Activated CD4-positive, alpha-beta T cell treated with anti-CD3 and anti-CD28 coated beads, Interleukin-2, amount 50 U/mL, for 24 hours (primary cell): ENCODE results near the gene CWC25.
A peak's percentile ranks its signal among the peaks of the same experiment; 100 is the strongest.

Source experiments
- DNase-seq, 2 donors: peaks; one replicate each; pipeline ENCODE4 v3.0.0-alpha.2; 2020; ENCODE audit warnings: low read depth in 1 of 2, low spot score in 1 of 2

CWC25 gene

GRCh38 chr17:38853292-38854219 lies 28.4 kb upstream of the CWC25 start, which contains the start of gene RPL23:
TSS of gene RPL23 (minus strand) at chr17:38853721. CDS start at chr17:38853710, 11 bp downstream.
- peak; percentile 72 to 93 for DNase-seq

- no peak for DNase-seq
Measured at GRCh38 chr17:38852771-38853291, 27.7 kb upstream of the CWC25 start.

GRCh38 chr17:38851434-38851833 lies 26.3 kb upstream of the CWC25 start:
- no peak for DNase-seq

GRCh38 chr17:38850374-38850773 lies 25.3 kb upstream of the CWC25 start:
- no peak for DNase-seq

GRCh38 chr17:38848939-38849605 lies 24.0 kb upstream of the CWC25 start:
- DNase-seq = no peak

GRCh38 chr17:38848557-38848891 lies 23.4 kb upstream of the CWC25 start:
- no peak for DNase-seq

- DNase-seq = no peak
Measured at GRCh38 chr17:38844261-38844757, 19.2 kb upstream of the CWC25 start.

- DNase-seq = no peak
Measured at GRCh38 chr17:38825762-38826247, 684 bp upstream of the CWC25 start.

GRCh38 chr17:38815576-38816193 lies 9.4 kb downstream of the CWC25 start:
- DNase-seq = peak in 1 of 2 donors; percentile 5

- no peak for DNase-seq
Measured at GRCh38 chr17:38809828-38810227, 15.3 kb downstream of the CWC25 start.

- no peak for DNase-seq
Measured at GRCh38 chr17:38800237-38800760, 24.8 kb downstream of the CWC25 start.

GRCh38 chr17:38799501-38800236 lies 25.5 kb downstream of the CWC25 start, which contains the start of gene PIP4K2B:
TSS of gene PIP4K2B (minus strand) at chr17:38799556. CDS start at chr17:38799424, 132 bp downstream.
- DNase-seq = peak; percentile 59 to 82

- peak in 1 of 2 donors; percentile 37 for DNase-seq
Measured at GRCh38 chr17:38798614-38799500, 26.3 kb downstream of the CWC25 start.

- DNase-seq = no peak
Measured at GRCh38 chr17:38797828-38798227, 27.3 kb downstream of the CWC25 start.

- DNase-seq = no peak
Measured at GRCh38 chr17:38797158-38797490, 28.0 kb downstream of the CWC25 start.

GRCh38 chr17:38796451-38797157 lies 28.5 kb downstream of the CWC25 start:
- no peak for DNase-seq

GRCh38 chr17:38794221-38794620 lies 30.9 kb downstream of the CWC25 start:
- DNase-seq = no peak

GRCh38 chr17:38791162-38791561 lies 34.0 kb downstream of the CWC25 start:
- no peak for DNase-seq
